CD4-positive, alpha-beta T cell treated with Interleukin-10 for 1 hour (primary cell): ENCODE measurements around the gene YAP1.

Source experiments
- DNase-seq: peaks from one replicate; pipeline ENCODE4 v3.0.0-alpha.2; 2020

The YAP1 gene

DNA sequence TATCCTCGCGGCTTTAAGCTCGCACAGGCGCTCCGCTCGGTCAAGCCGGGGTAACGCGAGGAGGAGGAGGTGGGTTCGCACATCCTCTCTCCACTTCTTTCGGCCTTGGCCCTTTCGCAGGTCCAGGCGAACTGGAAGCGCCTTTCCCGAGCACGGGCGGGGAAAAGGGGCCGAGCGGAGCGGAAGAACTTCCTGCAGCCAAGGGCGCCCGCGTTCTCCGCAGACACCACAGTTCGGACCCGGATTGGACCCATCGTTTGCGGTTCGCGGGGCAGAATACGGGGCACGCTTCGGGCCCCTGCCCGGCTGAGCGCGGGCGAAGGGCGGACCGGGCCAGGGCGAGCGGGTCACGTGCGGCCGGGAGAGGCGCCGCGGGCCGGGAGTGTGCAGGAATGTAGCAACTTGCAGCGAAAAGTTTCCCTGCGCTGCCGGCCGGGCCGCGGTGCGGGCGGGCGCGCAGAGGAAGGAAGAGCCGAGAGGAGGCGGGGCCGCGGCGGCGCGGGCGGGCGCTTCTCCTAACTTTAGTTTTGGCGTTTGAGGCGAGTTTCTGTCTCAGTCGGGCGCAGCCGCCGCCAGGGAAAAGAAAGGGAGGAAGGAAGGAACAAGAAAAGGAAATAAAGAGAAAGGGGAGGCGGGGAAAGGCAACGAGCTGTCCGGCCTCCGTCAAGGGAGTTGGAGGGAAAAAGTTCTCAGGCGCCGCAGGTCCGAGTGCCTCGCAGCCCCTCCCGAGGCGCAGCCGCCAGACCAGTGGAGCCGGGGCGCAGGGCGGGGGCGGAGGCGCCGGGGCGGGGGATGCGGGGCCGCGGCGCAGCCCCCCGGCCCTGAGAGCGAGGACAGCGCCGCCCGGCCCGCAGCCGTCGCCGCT, at the start of gene YAP1:
YAP1 (plus strand) TSS at position 552 of the 865 bp plus-strand sequence. CDS start 402 bp downstream, outside the sequence.
- peak; percentile 70 for DNase-seq

DNA sequence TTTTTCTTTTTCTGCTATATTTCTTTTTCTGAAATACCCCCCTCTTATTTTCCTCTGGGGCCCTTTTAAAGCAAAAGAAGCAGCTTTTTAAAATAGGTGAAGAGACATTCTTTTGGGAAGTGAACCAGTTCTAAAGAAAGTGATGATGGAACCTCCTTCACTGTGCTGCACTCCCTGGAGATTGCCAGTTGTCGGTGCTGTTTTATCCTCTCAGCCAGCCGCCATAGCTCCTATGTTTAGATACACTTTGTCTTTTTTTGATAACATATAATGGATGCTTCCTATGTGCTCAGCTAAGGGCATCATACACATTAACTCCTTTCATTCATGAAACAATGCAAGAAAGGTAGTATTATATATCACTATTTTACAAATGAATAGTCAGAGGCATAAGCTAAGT, 49.0 kb upstream of the YAP1 start:
- DNase-seq, result no peak

DNA sequence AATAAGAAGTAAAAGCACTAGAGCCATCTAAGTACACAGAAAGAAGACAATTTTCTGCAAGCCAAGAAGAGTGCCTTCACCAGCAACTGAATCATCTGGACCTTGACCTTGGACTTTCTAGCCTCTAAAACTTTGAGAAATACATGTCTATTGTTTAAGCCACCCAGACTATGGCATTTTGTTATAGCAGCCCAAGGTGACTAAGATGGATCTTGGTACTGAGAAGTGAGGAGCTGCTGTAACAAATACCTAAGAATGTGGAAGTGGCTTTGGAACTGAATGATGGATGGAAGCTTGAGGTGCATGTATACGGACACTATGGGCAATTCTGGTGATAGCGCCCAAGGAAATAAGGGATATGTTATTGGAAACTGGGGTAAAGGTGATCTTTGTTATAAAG, 48.1 kb upstream of the YAP1 start:
- DNase-seq, result no peak

DNA sequence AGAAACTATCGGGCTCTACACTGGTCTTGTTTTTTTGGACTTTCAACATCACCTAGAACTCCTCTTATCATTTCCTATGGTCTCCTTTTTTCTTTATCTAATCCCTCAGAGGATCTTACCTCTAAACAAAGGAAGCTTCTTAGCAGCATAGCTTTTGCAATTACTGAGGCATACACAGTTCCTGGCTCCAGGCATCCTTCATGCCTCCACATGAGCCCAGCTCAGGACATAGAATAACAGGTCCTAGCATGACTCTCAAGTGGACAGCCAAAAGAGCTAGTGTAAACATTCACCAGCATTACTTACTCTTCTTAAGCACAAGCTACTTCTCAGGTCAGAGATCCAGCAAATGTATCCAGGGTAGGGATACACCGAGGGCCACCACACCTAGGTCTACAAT, 45.9 kb upstream of the YAP1 start:
- no peak for DNase-seq

DNA sequence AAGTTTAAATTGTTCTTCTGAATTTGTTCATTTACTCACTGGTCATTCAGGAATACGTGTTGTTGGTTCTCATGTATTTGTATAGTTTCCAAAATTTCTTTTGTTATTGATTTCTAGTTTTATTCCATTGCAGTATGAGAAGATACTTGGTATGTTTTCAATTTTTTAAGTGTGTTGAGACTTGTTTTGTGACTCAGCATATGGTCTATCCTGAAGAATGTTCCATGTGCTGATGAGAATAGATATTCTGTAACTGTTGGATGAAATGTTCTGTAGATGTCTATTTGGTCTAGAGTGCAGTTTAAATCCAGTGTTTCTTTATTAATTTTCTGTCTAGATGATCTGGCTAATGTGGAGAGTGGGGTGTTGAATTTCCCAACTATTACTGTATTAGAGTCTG, 39.5 kb upstream of the YAP1 start:
- DNase-seq, result no peak

DNA sequence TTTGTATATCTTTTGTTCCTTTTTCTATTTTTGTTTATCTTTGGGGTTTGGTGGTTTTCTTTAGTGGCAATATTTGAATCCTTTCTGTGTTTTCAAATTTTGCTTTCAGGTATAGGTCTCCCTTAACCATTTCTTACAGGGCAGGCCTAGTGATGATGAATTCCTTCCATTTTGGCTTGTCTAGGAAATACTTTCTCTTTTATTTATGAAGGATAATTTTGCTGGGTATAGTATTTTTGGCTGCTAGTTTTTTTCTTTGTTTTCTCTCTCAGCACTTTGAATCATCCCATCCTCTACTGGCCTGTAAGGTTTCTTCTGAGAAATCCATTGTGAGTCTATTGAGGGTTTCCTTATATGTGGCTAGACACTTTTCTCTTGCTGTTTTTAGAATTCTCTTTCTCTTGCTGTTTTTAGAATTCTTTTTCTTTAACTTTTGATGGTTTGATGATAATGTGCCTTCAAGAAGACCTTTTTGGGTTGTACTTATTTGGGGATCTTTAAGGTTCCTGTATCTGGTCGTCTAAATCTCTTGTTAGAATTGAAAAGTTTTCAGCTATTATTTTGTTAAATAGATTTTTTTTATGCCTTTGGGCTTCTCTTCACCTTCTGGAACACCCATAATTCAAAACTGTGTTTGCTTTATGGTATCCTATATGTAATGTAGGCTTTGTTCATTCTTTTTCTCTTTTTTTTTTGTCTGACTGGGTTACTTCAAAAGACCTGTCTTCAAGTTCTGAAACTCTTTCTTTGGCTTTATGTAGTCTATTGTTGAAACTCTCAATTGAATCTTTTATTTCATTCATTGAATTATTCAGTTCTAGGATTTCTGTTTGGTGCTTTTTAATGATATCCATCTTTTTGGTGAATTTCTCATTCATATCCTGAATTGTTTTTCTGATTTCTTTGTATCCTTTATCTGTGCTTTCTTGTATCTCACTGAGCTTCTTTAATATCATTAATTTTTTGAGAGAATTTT, 38.5 kb upstream of the YAP1 start:
- no peak for DNase-seq

DNA sequence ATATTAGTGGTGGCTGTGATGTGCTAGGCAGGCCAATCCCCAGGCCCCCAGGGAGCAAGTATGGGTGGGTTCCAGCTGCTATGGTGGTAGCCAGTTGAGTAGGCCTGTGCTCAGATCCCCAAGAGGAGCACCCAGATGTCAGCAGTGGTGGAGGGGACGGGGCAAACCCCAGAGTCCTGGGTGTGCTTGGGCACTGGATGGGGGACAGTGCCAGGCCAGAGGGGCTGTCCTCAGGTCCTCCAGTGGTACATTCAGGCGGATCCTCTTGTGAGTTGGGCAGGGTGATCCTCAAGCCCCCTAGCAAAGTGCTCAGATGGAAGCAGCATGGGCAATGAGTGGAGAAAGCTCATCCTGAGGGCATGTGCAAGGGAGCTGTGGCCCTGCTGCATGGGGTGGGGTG, 37.0 kb upstream of the YAP1 start:
- DNase-seq, result no peak

DNA sequence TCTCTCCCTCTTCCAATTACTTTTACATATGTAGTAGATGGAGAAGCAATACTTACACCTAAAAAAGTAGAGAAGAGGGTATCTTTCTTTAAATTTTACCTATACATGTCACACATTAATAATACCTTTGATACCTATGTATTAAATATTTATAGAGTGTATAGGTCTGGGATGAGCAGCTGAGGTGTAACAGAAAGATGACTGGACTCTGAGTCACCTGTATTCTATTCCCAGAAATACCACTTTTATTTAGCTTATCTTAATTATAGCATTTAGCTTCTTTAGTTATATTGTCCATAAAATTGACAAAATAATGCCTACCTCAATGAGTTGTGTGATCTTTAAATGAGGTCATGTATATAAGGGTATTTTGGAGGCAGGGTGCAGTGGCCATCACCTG, 30.6 kb upstream of the YAP1 start:
- no peak for DNase-seq

DNA sequence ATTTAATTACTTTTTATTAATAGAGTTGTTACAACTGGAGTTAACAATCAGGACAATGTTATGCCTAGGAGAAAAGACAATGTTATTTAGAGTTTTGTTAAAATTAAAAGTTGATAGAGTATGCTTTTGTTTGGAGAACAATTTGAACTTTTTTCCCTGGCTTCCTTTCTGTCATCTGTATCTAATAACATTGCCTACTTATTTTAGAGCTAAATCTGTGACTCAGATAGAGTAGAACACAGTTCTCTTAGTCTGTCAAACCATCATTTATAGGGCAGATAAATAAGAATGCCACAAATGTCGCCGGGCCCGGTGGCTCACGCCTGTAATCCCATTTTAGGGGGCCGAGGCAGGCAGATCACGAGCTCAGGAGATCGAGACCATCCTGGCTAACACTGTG, 28.9 kb upstream of the YAP1 start:
- no peak for DNase-seq

DNA sequence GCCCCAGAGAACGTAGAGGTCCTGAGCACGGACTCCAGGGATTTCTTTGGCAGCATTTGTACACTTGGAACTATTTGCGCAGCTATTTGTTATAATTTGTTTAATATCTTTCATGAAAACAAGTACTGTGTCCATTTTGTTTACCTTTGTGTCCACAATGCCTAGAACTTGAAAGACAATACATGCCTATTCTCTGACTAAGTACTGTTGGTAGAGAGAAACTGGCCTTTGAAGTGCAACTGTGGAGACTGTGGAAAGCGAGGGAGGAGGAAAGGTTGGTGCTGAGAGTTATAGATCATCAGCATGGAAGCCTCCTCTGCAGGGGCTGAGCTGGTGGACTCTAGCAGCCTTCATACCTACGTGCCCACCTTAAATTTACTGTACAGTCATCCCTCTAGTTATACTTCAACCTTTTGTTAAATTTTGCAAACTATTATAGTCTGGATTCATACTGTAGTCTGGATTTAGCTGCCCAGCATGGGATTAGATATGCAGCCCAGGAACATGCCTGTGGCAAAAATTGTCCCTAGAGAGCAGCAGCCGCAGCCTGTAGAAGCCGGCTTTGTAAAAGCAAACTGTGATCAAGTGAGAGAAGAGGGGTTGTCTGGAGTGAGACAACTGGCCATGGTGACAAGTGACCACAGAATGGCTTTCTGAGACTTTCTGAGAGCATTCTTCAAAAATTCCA, 24.2 kb upstream of the YAP1 start:
- DNase-seq, result no peak

DNA sequence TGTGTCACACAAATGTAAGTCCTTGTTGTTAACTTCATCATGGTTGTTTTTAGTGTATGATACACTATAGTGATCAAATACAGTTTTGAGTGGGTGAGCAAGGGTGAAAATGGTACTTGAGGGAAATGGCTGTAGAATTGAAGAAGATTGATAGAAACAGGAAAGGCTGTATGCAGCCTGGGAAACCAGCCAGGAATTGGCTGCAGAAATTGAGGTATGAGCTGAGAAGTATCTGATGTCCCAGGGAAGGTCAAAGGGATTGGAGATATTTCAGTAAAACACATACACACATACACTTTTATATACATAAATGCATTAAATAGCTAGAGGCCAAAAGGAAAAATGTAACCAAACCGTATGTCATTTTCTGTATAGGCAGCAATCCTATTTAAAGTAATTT, 13.1 kb upstream of the YAP1 start:
- no peak for DNase-seq

DNA sequence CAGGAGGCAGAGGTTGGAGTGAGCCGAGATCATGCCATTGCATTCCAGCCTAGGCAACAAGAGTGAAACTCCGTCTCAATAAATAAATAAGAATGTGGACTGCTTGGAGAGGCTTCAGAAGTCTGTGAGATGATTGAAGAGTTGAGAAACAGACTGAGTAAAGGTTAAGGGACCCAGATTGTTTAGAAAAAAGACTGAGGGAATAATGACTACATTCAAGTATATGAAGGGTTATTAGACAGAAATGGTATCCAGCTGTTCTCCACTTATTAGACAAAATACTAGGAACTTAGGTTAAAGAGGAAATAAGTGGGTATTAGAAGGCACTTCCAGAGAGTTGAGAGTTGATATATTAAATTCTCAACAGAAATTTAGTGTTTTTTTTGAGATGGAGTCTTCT, 10.5 kb upstream of the YAP1 start:
- no peak for DNase-seq

DNA sequence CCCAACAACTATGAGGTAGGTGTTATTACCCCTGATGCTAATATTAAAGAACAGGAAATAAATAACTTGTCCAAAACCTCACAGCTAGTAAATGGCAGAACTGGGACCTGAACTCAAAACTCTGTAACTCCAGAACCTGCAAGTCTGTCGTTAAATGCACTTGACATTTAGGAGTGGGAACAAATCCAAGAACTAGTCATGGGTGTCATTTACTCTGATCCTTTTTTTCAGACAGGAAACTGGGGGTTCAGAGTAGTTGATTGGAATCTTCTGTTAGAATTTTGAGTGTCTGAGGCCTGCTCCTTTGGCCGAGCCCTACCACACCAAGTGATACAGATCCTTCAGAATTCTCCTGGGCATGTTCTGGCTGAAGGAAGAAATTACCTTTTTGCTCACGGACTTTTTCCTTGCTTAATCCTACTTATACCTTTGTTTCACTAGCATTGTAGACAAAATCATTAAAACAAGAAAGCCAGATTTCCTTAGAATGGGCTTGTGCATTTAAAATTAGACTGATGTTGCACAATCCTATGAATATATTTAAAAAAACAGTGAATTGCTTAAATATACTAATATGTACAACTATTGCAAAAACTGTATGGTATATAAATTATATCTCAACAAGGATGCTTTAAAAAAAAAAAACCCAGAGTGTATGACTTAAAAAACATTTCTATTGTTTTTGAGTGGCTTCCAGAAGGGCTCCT, 1.4 kb upstream of the YAP1 start:
- no peak for DNase-seq

DNA sequence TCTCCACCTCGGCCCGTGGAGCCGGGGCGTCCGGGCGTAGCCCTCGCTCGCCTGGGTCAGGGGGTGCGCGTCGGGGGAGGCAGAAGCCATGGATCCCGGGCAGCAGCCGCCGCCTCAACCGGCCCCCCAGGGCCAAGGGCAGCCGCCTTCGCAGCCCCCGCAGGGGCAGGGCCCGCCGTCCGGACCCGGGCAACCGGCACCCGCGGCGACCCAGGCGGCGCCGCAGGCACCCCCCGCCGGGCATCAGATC, 439 bp downstream of the YAP1 start:
- DNase-seq, result no peak

DNA sequence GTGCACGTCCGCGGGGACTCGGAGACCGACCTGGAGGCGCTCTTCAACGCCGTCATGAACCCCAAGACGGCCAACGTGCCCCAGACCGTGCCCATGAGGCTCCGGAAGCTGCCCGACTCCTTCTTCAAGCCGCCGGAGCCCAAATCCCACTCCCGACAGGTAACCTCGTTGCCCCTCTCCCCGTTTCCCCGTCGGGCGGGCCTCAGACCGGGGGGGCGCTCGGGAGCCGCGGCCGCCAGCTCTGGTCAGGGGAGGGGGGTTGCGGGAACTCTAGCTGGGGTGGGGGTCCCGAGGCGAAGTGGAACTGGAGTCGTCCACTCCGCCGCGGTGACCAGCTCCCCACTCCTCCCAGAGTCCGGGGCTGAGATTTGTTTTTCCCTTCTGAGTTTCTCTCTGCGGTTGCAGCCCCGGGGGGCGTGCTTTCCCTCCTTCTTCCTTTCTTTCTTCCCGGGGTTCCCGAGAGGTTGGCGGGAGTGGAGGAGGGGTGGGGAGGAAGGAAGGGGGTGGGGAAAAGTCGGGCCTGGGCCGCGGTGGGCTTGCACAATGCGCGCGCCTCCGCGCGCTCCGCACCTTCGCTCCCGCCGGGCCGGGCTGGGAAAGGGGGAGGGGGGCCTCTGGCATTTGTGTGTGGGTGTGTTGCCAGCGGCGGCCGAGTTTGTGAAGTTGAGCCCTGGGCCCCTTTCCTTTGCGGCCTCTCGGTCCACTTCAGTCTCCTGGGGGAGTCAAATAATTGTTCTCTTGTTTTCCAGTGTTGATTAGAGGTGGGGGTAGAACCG, 952 bp downstream of the YAP1 start:
- no peak for DNase-seq

DNA sequence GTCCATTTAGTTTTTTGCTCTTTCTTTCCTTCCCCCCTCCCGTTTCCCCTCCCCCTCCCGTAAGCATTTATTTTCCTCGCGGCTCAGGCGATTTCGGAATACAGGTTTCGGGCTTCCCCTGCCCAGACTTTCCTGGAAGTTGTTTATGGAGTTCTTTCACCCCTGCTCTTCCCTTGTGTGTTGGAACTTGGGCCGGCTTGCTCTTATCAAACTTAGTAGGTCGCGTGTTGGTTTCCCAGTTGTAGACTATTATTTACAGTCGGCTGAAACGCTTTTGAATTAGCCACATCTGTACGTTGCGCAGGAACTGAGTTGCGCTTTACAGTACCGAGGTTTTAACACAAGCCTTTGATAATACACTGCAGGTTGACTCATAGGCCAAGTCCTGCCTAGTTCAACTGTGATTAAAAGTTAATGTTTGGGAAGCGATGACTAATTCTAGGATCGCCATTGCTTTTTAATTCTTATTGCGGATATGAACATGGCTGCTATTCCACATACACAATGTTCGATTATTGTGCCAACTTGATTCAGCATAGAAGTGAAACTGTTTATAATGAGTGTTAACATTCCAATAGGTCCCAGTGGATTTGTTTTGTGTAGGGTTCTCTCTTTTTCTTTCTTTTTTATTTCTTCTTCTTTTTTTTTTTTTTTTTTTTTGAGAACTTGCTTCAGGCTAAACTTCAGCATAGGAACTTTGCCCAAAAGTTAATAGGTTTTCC, 1.7 kb downstream of the YAP1 start:
- peak; percentile 29 for DNase-seq

DNA sequence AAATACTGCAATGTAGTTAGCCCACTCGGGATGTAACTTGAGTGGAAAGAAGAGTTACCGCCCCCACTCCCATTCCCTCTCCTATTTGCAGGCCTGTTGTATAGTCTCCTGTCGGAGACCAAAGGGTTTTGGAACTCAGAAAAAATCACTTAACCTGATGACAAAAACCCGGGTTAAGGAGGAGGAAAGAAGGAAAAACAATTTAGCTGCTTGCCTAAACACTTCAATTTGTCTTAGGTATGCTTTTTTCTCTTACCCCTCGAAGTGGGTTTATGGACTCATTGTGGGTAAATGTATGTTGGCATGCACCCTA, 2.2 kb downstream of the YAP1 start:
- no peak for DNase-seq

DNA sequence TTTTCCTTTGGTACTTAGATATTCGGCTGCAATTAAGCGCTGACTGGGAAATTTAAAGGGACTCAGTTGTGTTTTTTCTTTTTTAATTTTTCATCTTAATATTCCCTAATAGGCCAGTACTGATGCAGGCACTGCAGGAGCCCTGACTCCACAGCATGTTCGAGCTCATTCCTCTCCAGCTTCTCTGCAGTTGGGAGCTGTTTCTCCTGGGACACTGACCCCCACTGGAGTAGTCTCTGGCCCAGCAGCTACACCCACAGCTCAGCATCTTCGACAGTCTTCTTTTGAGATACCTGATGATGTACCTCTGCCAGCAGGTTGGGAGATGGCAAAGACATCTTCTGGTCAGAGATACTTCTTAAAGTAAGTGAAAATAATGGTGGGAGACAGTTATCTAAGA, 3.8 kb downstream of the YAP1 start:
- DNase-seq, result no peak

DNA sequence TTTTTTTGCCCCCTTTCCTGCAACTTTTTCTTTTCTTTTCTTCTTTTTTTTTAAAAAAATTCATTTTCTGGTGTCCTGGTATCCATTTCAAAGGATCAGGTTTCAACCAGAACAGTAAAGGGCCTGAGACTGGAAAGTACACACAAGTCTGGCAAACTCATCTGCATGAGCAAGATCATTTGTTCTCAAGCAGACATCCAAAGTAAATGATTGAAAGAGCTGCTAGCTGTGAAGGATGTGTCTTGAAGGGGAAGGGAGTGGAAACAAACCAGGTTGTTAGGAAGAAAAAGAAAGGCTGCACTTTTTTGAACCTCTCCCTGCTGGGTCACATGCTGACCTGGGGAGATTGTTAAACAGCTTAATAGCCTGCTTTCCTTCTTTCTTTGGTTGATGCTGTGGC, 5.3 kb downstream of the YAP1 start:
- no peak for DNase-seq

DNA sequence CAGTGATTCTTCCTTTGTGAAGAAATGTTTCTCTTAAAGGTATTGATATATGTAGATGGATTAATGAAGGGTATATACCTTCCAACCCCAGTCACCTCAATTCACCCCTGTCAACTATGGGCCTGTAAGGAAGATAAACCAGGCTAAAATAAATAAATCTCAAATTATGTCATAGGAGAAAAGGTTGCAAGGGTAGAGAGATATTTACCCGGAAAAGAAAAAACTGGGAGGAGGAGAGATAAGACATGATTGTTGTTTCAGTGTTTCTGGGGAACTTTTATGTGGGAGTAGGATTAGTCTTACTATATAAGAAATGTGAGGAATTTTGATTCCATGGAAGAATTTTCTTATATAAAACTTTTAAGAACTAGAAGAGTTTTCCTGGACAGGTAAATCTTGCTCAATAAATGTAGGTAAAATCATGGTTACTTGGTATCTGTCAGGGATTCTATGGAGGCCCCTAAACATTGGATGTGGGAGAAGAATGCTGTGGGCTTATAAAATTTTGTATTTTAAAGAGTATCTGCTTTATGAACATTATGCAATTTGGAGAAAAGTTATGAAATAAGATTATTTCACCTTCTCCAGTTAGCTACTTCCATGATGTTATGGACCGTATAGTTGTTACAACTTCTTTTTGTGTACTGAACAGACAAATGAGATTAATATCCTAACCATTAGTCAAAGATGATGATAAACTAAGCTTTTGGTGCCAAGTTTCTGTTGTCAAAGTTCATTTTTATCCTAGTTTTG, 6.4 kb downstream of the YAP1 start:
- DNase-seq, result no peak
